ENCODE measurements around the gene NSRP1. TPM values are rescaled to one million over a fixed set of nuclear protein-coding genes. Genes with fewer than 3 reads are reported as not detected.
"Not testable (repeated sequence)": the region's sequence is repeated elsewhere in the genome, so short reads cannot be mapped to it uniquely, and the experiment has no call there.

Gene NSRP1
- total and polyA plus RNA-seq, 2 donors, result 7.8 to 34.3 TPM

DNA sequence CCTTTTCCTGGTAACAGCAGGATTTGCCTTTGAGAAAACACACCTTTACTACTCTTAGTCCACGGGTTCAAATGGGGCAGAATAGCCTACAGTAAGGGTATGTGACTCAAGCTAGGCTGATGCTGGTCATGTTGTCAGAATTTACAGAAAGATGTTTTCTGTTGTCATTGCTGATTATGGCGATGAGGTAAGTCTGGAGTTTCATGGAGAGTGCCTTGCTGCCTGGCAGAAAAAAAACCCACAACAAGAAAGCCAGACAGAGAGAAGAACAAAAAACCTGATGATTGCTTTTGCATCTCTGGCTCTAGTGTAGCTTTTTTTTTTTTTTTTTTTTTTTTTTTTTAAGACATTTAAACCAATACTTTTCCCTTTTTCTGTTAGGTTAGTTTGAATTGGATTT lies 71.0 kb downstream of the NSRP1 start:
- 98% methylated on average over 2 of the region's 2 CpGs for WGBS
- Histone ChIP-seq H3K4me1 (ENCODE audit: control insufficient read depth in 2 of 2, insufficient read depth in 2 of 2, low read length in 2 of 2) (no peaks in the 10 kb centered on the region), H3K9me3 (ENCODE audit: control insufficient read depth in 2 of 2, insufficient read depth in 1 of 2, low read length in 1 of 2) (no peaks in the 10 kb centered on the region), H3K27ac (ENCODE audit: low read depth in 1 of 2, low read length in 1 of 2) (no peak overlapping the region), H3K4me3 (ENCODE audit: low read length in 2 of 2) (no peak overlapping the region), H3K36me3 (ENCODE audit: control insufficient read depth in 2 of 2, insufficient read depth in 2 of 2, low read length in 1 of 2) (peaks cover 16 to 30% of the 10 kb centered on the region in 2 donors), H3K27me3 (ENCODE audit: control insufficient read depth in 2 of 2, insufficient read depth in 1 of 2, low read length in 1 of 2) (no peaks in the 10 kb centered on the region)
- DNase-seq (ENCODE audit: low read depth in 6 of 9, low spot score in 9 of 9), result no peak

DNA sequence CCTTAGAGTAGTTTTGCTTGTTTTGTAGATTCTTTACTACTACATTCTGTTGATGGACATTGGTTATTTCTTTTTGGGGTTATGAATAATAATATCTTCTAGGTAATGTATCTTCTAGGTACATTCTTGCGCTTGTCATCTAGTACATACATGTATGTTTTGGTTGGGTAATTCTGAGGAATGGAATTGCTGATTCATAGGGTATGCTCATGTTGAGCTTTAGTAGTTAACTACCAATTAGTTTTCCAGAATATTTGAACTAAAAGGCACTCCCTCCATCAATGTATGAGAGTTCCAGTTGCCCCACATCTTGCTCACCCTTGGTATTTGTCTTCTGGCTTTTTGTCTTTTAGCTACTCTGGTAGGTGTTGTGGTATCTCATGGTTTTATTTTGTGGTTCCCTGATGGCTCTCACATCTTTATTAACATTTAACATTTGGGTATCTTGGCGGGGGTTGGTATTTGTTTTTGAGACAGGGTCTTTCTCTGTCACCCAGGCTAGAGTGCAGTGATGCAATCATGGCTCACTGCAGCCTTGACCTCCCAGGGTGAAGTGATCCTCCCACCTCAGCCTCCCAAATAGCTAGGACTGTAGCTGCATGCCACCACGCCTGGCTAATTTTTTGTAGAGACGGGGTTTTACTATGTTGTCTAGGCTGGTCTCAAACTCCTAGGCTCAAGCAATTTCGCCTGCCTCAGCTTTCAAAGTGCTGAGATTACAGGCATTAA lies 71.8 kb downstream of the NSRP1 start:
- Histone ChIP-seq H3K27me3 (ENCODE audit: control insufficient read depth in 2 of 2, insufficient read depth in 1 of 2, low read length in 1 of 2) (peaks cover 0 to under 1% of the 10 kb centered on the region in 2 donors), H3K4me3 (ENCODE audit: low read length in 2 of 2) (no peak overlapping the region), H3K36me3 (ENCODE audit: control insufficient read depth in 2 of 2, insufficient read depth in 2 of 2, low read length in 1 of 2) (peaks cover 16 to 28% of the 10 kb centered on the region in 2 donors), H3K4me1 (ENCODE audit: control insufficient read depth in 2 of 2, insufficient read depth in 2 of 2, low read length in 2 of 2) (no peaks in the 10 kb centered on the region), H3K27ac (ENCODE audit: low read depth in 1 of 2, low read length in 1 of 2) (no peak overlapping the region), H3K9me3 (ENCODE audit: control insufficient read depth in 2 of 2, insufficient read depth in 1 of 2, low read length in 1 of 2) (no peaks in the 10 kb centered on the region)
- no peak for DNase-seq (ENCODE audit: low read depth in 6 of 9, low spot score in 9 of 9)
- 97% methylated on average over 5 of the region's 5 CpGs for WGBS

DNA sequence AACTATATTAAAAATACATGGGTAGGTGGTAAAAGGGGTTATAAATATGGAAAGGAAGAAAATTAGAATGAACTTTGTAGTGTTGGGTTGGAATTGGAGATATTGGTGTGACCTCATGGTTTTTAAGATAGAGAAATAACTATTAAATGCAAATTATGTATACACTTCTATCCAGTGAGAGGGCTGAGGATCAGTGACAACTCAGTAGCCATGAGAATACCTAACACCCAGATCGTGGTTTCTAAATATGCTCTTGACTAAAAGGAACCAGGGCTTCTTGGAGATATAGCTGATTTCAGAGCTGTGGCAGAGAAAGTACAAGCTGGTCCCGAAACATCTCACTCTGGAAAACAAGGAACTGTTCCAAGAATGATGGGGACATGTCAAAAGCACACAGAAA lies 74.5 kb downstream of the NSRP1 start:
- WGBS, result 79% methylated on average over 2 of the region's 2 CpGs
- H3K9me3 ChIP-seq (ENCODE audit: control insufficient read depth in 2 of 2, insufficient read depth in 1 of 2, low read length in 1 of 2), result no peaks in the 10 kb centered on the region
- peaks cover 3 to 7% of the 10 kb centered on the region in 2 donors for H3K36me3 ChIP-seq (ENCODE audit: control insufficient read depth in 2 of 2, insufficient read depth in 2 of 2, low read length in 1 of 2)
- H3K4me1 ChIP-seq (ENCODE audit: control insufficient read depth in 2 of 2, insufficient read depth in 2 of 2, low read length in 2 of 2), result no peaks in the 10 kb centered on the region
- DNase-seq (ENCODE audit: low read depth in 6 of 9, low spot score in 9 of 9), result no peak
- no peak overlapping the region for H3K4me3 ChIP-seq (ENCODE audit: low read length in 2 of 2)
- peaks cover 0 to 3% of the 10 kb centered on the region in 2 donors for H3K27me3 ChIP-seq (ENCODE audit: control insufficient read depth in 2 of 2, insufficient read depth in 1 of 2, low read length in 1 of 2)
- H3K27ac ChIP-seq (ENCODE audit: low read depth in 1 of 2, low read length in 1 of 2), result no peak overlapping the region

DNA sequence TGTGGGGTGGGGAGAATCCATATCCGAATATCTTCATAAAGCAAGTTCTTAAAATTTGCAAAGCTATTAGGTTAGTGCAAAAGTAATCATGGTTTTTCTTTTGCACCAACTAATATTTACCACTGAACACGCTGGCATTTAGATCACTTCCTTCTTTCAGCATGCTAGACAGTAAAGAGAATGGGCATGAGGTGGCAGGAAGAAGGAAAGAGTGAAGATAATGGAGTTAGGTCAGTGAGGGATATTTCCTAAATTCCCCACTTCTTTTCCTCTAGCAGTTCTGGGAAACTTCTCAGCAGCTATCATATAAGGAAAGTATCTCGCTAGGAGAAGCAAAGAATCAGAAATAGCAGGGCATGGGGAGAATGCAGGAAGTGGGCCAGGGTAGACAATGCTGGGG lies 79.9 kb downstream of the NSRP1 start:
- Histone ChIP-seq H3K36me3 (ENCODE audit: control insufficient read depth in 2 of 2, insufficient read depth in 2 of 2, low read length in 1 of 2) (no peaks in the 10 kb centered on the region), H3K9me3 (ENCODE audit: control insufficient read depth in 2 of 2, insufficient read depth in 1 of 2, low read length in 1 of 2) (no peaks in the 10 kb centered on the region), H3K4me3 (ENCODE audit: low read length in 2 of 2) (no peak overlapping the region), H3K27ac (ENCODE audit: low read depth in 1 of 2, low read length in 1 of 2) (no peak overlapping the region), H3K4me1 (ENCODE audit: control insufficient read depth in 2 of 2, insufficient read depth in 2 of 2, low read length in 2 of 2) (no peaks in the 10 kb centered on the region), H3K27me3 (ENCODE audit: control insufficient read depth in 2 of 2, insufficient read depth in 1 of 2, low read length in 1 of 2) (peaks cover 0 to 3% of the 10 kb centered on the region in 2 donors)
- no peak for DNase-seq (ENCODE audit: low read depth in 6 of 9, low spot score in 9 of 9)
- 82% methylated on average over 3 of the region's 3 CpGs for WGBS

DNA sequence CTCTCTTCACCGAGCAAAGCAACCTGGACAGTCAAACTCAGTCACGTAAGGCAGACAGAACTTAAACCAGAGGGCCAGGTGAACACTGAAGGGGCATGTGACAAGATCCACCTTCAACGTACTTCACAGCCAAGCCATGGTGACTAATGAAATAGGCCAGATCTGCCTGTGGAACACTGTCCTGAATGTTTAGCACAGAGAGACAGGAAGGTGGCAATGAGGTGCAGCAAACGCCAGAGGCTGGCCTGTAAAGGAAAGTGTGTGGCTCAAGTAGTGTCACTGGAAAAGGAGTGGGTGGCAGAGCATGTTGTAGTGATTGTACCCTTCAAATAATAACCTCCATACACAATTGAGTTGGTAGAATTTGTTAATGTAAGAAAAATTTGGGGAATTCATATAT lies 80.8 kb downstream of the NSRP1 start:
- Histone ChIP-seq H3K9me3 (ENCODE audit: control insufficient read depth in 2 of 2, insufficient read depth in 1 of 2, low read length in 1 of 2) (no peaks in the 10 kb centered on the region), H3K4me3 (ENCODE audit: low read length in 2 of 2) (no peak overlapping the region), H3K27ac (ENCODE audit: low read depth in 1 of 2, low read length in 1 of 2) (no peak overlapping the region), H3K27me3 (ENCODE audit: control insufficient read depth in 2 of 2, insufficient read depth in 1 of 2, low read length in 1 of 2) (peaks cover 0 to 3% of the 10 kb centered on the region in 2 donors), H3K4me1 (ENCODE audit: control insufficient read depth in 2 of 2, insufficient read depth in 2 of 2, low read length in 2 of 2) (no peaks in the 10 kb centered on the region), H3K36me3 (ENCODE audit: control insufficient read depth in 2 of 2, insufficient read depth in 2 of 2, low read length in 1 of 2) (no peaks in the 10 kb centered on the region)
- 98% methylated on average over 4 of the region's 4 CpGs for WGBS
- no peak for DNase-seq (ENCODE audit: low read depth in 6 of 9, low spot score in 9 of 9)

DNA sequence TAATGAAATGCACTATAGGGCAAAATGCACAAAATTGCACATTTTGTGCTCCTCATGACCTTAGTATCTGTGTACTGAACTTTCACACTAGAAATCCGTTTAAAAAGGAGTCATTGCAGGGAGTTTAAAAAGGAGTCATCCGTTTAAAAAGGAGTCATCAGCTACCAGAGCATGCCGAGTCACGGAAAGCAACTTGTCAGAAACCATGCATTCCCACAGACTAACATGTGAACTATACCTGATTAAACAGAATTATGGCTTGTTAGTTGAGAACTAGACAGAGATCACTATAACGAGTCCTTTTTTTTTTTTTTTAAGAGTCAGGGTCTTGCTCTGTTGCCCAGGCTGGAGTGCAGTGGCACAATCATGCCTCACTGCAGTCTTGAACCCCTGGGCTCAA lies 83.0 kb downstream of the NSRP1 start:
- H3K4me1 ChIP-seq (ENCODE audit: control insufficient read depth in 2 of 2, insufficient read depth in 2 of 2, low read length in 2 of 2), result no peaks in the 10 kb centered on the region
- H3K9me3 ChIP-seq (ENCODE audit: control insufficient read depth in 2 of 2, insufficient read depth in 1 of 2, low read length in 1 of 2), result no peaks in the 10 kb centered on the region
- H3K27ac ChIP-seq (ENCODE audit: low read depth in 1 of 2, low read length in 1 of 2), result no peak overlapping the region
- WGBS, result 95% methylated on average over 5 of the region's 5 CpGs
- no peaks in the 10 kb centered on the region for H3K36me3 ChIP-seq (ENCODE audit: control insufficient read depth in 2 of 2, insufficient read depth in 2 of 2, low read length in 1 of 2)
- DNase-seq (ENCODE audit: low read depth in 6 of 9, low spot score in 9 of 9), result no peak
- H3K4me3 ChIP-seq (ENCODE audit: low read length in 2 of 2), result no peak overlapping the region
- no peaks in the 10 kb centered on the region for H3K27me3 ChIP-seq (ENCODE audit: control insufficient read depth in 2 of 2, insufficient read depth in 1 of 2, low read length in 1 of 2)

DNA sequence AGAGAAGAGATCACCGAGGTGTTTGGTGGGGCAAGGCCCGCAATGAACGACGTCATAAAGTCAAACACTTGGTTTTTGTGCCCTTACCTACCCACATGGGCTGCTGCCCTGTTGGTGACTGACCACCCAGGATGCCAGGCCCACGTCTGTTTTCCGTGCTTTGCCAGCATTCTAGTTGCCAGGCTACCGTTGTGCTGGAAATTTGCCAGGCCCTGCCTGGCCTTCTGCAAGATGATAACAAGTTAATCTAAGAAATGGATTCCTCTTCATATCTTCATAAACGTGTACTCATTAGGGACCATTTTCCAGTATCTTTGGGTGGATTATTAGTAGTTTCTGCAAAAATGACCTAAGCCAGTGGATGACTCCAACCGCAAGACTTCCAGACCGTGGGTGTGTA lies 83.5 kb downstream of the NSRP1 start:
- no peaks in the 10 kb centered on the region for H3K36me3 ChIP-seq (ENCODE audit: control insufficient read depth in 2 of 2, insufficient read depth in 2 of 2, low read length in 1 of 2)
- no peak overlapping the region for H3K4me3 ChIP-seq (ENCODE audit: low read length in 2 of 2)
- no peak for DNase-seq (ENCODE audit: low read depth in 6 of 9, low spot score in 9 of 9)
- H3K9me3 ChIP-seq (ENCODE audit: control insufficient read depth in 2 of 2, insufficient read depth in 1 of 2, low read length in 1 of 2), result no peaks in the 10 kb centered on the region
- 96% methylated on average over 10 of the region's 10 CpGs for WGBS
- H3K4me1 ChIP-seq (ENCODE audit: control insufficient read depth in 2 of 2, insufficient read depth in 2 of 2, low read length in 2 of 2), result no peaks in the 10 kb centered on the region
- H3K27me3 ChIP-seq (ENCODE audit: control insufficient read depth in 2 of 2, insufficient read depth in 1 of 2, low read length in 1 of 2), result no peaks in the 10 kb centered on the region
- no peak overlapping the region for H3K27ac ChIP-seq (ENCODE audit: low read depth in 1 of 2, low read length in 1 of 2)

DNA sequence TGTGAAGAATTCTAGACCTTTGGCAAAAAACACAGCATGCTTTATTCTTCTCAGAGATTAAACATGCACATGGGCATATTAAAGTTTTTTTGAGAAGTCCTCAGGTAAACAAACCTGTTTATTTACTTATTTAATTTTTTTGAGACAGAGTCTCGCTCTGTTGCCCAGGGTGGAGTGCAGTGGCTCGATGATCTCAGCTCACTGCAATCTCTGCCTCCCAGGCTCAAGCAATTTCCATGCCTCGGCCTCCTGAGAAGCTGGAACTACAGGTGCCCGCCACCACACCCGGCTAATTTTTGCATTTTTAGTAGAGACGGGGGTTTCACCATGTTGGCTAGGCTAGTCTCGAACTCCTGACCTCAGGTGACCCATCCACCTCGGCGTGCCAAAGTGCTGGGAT lies 84.0 kb downstream of the NSRP1 start:
- H3K9me3 ChIP-seq (ENCODE audit: control insufficient read depth in 2 of 2, insufficient read depth in 1 of 2, low read length in 1 of 2); H3K36me3 ChIP-seq (ENCODE audit: control insufficient read depth in 2 of 2, insufficient read depth in 2 of 2, low read length in 1 of 2); H3K27me3 ChIP-seq (ENCODE audit: control insufficient read depth in 2 of 2, insufficient read depth in 1 of 2, low read length in 1 of 2); H3K4me1 ChIP-seq (ENCODE audit: control insufficient read depth in 2 of 2, insufficient read depth in 2 of 2, low read length in 2 of 2); DNase-seq (ENCODE audit: low read depth in 6 of 9, low spot score in 9 of 9); H3K27ac ChIP-seq (ENCODE audit: low read depth in 1 of 2, low read length in 1 of 2); H3K4me3 ChIP-seq (ENCODE audit: low read length in 2 of 2): not testable (repeated sequence)
- 87% methylated on average over 9 of the region's 9 CpGs for WGBS

DNA sequence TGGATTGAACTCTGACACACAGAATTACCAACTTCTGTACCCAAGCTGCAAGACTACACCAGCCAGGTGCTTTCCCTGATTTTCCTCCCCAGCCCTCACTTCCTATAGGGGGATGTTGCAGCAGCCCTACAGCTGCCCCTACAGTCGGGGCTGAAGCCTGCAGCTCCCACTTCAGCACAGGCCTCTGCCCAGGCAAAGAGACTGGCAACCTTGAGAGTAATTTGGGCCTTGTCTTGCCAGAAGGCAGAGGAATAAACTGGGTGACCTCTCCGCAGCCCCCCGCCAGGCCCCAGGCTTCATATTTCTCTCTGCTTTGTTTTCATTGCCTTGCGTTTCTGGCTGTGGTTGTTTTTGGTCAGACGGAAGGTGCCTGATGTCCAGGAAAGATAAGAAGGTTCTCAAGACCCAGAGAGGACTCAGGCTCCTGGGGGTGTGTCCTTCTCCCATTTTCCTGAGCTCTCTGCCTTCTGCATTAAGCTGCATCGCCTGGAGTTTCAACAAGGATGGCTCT lies 86.9 kb downstream of the NSRP1 start:
- no peak for DNase-seq (ENCODE audit: low read depth in 6 of 9, low spot score in 9 of 9)
- no peak overlapping the region for H3K27ac ChIP-seq (ENCODE audit: low read depth in 1 of 2, low read length in 1 of 2)

More for the DNA sequence above, 86.9 kb downstream of the NSRP1 start:
- no peaks in the 10 kb centered on the region for H3K4me1 ChIP-seq (ENCODE audit: control insufficient read depth in 2 of 2, insufficient read depth in 2 of 2, low read length in 2 of 2)
- WGBS, result 91% methylated on average over 6 of the region's 6 CpGs
- no peaks in the 10 kb centered on the region for H3K9me3 ChIP-seq (ENCODE audit: control insufficient read depth in 2 of 2, insufficient read depth in 1 of 2, low read length in 1 of 2)
- H3K4me3 ChIP-seq (ENCODE audit: low read length in 2 of 2), result no peak overlapping the region
- no peaks in the 10 kb centered on the region for H3K36me3 ChIP-seq (ENCODE audit: control insufficient read depth in 2 of 2, insufficient read depth in 2 of 2, low read length in 1 of 2)
- peaks cover 0 to 2% of the 10 kb centered on the region in 2 donors for H3K27me3 ChIP-seq (ENCODE audit: control insufficient read depth in 2 of 2, insufficient read depth in 1 of 2, low read length in 1 of 2)
